Tibial nerve (tissue), 4 donors: ENCODE measurements around the gene INO80E. TPM values are rescaled to one million over a fixed set of nuclear protein-coding genes. Genes with fewer than 3 reads are reported as not detected.
A peak's percentile ranks its signal among the peaks of the same experiment; 100 is the strongest.

Source experiments
- DNase-seq, 2 donors: peaks; one replicate each; pipeline ENCODE4 v3.0.0-alpha.2; 2019; ENCODE audit warnings: low spot score in 2 of 2
- H3K27ac ChIP-seq, 4 donors: fragments of 200-600 bp; sonication (generic) in 3 of 4; one replicate each; pipeline ENCODE4 v1.5.1; 2017 to 2019; ENCODE audit warnings: mild to moderate bottlenecking in 1 of 4
- H3K27me3 ChIP-seq, 2 donors: fragments of 200-600 bp; sonication (generic) in 1 of 2; one replicate each; pipeline versions ENCODE4 v1.5.1 to v1.6.0; 2017 to 2019
- H3K36me3 ChIP-seq, 3 donors: fragments of 200-600 bp; sonication (generic); one replicate each; pipeline ENCODE4 v1.5.1; 2018 to 2019
- H3K4me1 ChIP-seq, 4 donors: fragments of 200-600 bp; sonication (generic) in 3 of 4; one replicate each; pipeline ENCODE4 v1.5.1; 2017 to 2019
- H3K4me3 ChIP-seq, 4 donors: fragments of 200-600 bp; sonication (generic) in 3 of 4; one replicate each; pipeline ENCODE4 v1.5.1; 2017 to 2019; ENCODE audit warnings: mild to moderate bottlenecking in 1 of 4, moderate library complexity in 1 of 4
- H3K9me3 ChIP-seq, 4 donors: fragments of 200-600 bp; sonication (generic) in 3 of 4; one replicate each; pipeline ENCODE4 v1.5.1; 2017 to 2019
- EP300 ChIP-seq, 2 donors: sonication (generic); formaldehyde crosslinking; IDR thresholded peaks; one replicate each; pipeline ENCODE4 v1.6.1; 2017; ENCODE audit warnings: antibody characterized with exemption in 2 of 2, mild to moderate bottlenecking in 1 of 2
- POLR2A ChIP-seq, 2 donors: fragments of 450-650 bp; IDR thresholded peaks; one replicate each; pipeline ENCODE4 v1.6.1; 2017; ENCODE audit warnings: antibody characterized with exemption in 2 of 2, mild to moderate bottlenecking in 2 of 2, moderate library complexity in 2 of 2
- WGBS, 2 donors: methylation state at CpG; one replicate each; pipeline ENCODE4 v1.1.5; 2018; 5-methylcytosine and 5-hydroxymethylcytosine counted together
- total RNA-seq, 4 donors: library from RNA; depleted of rRNA; stranded (reverse); fragments of >200 nt; gene quantifications; one replicate each; pipeline ENCODE4 v1.1.0, GENCODE V29; 2016
- TF ChIP-seq, protein P1 (sequence below), 5 experiments: fragments of 200-600 bp in 3 of 5; fragments of 450-650 bp in 2 of 5; sonication (generic) in 3 of 5; IDR thresholded peaks; one replicate each; pipeline ENCODE4 v1.5.1; 2016 to 2019; ENCODE audit warnings: antibody characterized with exemption in 5 of 5, mild to moderate bottlenecking in 3 of 5, moderate library complexity in 2 of 5

The INO80E gene
- total RNA-seq, 4 donors from 2014 or later: 36.6 to 60.4 (median 51.6) TPM

DNA sequence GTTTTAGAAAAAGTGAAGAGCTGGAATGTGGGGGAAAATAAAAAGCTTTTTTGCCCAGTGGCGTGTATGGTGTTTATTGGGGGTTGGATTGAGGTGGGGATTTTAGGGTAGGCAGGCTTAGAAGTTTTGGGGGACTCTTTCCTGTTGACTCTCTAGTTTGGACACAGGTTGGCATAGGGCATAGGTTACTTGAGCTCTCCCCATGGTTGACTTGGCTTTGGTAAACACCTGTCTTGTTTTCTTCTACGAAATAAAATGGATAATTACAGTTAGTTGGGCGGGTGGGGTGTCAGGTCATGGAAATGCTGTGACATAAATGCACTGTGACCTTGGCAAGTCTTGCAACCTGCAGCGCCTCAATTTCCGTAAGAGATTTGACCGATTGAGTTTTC is 23.1 kb upstream of the INO80E start:
- 54 to 65% methylated on average over 6 of the region's 6 CpGs for WGBS, 2 donors
- Histone ChIP-seq H3K27ac (peak overlapping the region in 3 of 4 donors; percentile 71 to 95 (median 87)), H3K27me3 (no peaks in the 10 kb centered on the region), H3K4me1 (peaks cover 0 to 43% (median 21%) of the 10 kb centered on the region in 4 donors), H3K4me3 (peak overlapping the region in 2 of 4 donors; percentile 70 to 73), H3K9me3 (no peaks in the 10 kb centered on the region), H3K36me3 (peaks cover 0 to 44% (median 5%) of the 10 kb centered on the region in 3 donors)
- DNase-seq: no peak
- TF ChIP-seq POLR2A (IDR thresholded peaks at IDR 0.05) (no peak), EP300 (IDR thresholded peaks at IDR 0.05) (no peak)
- TF ChIP-seq, protein P1, sequence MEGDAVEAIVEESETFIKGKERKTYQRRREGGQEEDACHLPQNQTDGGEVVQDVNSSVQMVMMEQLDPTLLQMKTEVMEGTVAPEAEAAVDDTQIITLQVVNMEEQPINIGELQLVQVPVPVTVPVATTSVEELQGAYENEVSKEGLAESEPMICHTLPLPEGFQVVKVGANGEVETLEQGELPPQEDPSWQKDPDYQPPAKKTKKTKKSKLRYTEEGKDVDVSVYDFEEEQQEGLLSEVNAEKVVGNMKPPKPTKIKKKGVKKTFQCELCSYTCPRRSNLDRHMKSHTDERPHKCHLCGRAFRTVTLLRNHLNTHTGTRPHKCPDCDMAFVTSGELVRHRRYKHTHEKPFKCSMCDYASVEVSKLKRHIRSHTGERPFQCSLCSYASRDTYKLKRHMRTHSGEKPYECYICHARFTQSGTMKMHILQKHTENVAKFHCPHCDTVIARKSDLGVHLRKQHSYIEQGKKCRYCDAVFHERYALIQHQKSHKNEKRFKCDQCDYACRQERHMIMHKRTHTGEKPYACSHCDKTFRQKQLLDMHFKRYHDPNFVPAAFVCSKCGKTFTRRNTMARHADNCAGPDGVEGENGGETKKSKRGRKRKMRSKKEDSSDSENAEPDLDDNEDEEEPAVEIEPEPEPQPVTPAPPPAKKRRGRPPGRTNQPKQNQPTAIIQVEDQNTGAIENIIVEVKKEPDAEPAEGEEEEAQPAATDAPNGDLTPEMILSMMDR (IDR thresholded peaks at IDR 0.05): no peak

GRCh38 chr16:29973384-29974246 is 22.4 kb upstream of the INO80E start, which contains the start of gene TAOK2:
Gene TAOK2 (plus strand): TSS chr16:29973868. CDS start chr16:29977773, 3,905 bp downstream.
- peaks cover 0 to 50% (median 21%) of the 10 kb centered on the region in 4 donors for H3K4me1 ChIP-seq
- no peaks in the 10 kb centered on the region for H3K27me3 ChIP-seq
- peak within 1 kb of the TSS; percentile 78 to 95 (median 90) for H3K27ac ChIP-seq
- TF ChIP-seq EP300 (IDR thresholded peaks at IDR 0.05): peak; percentile 90 to 92
- TF ChIP-seq, protein P1 (IDR thresholded peaks at IDR 0.05): peak in 2 of 5 experiments; percentile 21 to 34
- TF ChIP-seq POLR2A (IDR thresholded peaks at IDR 0.05): peak; percentile 57 to 87
- peak; percentile 91 to 94 for DNase-seq
- 1 to 3% methylated on average over 51 to 64 of the region's 75 CpGs for WGBS, 2 donors
- peak within 1 kb of the TSS; percentile 70 to 97 (median 78) for H3K4me3 ChIP-seq
- no peaks in the 10 kb centered on the region for H3K9me3 ChIP-seq
- peaks cover 0 to 44% (median 8%) of the 10 kb centered on the region in 3 donors for H3K36me3 ChIP-seq

DNA sequence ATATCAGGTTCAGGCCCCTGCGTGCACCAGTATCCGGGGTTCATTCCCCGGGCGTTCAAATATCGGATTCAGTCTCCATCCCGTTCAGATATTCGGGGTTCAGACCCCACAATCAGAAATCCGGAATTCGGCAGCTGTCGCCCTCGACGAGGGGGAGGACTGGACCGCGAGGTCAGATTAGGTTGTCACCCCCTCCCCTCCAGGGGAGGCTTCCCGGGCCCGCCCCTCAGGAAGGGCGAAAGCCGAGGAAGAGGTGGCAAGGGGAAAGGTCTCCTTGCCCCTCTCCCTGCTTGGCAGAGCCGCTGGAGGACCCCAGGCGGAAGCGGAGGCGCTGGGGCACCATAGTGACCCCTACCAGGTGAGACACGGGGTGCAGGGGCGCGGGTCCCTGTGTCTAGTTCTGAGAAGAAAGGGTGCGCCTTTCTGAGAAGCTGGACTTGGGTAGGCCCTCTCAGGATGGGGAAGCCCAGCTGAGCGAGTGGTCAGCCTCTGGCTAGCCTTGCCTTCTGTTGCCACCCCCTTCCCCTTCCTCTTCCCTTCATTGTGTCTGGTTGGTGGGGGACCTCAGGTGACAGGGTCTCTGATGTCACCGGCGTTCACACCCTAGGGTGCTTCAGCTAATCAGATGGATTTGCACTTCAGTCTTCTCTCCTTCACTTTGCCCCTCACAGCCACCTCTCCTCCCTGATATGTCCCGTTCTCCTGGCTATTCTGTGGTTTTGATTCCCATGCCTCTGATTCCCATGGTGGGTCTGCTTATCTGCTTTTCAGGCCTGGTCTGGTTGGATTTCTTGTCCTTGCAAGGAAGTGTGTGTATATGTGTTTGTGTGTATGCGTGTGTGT is 21.5 kb upstream of the INO80E start:
- DNase-seq: no peak
- Histone ChIP-seq H3K27ac (peak overlapping the region; percentile 78 to 95 (median 90)), H3K27me3 (no peaks in the 10 kb centered on the region), H3K4me3 (peak overlapping the region; percentile 70 to 97 (median 78)), H3K9me3 (no peaks in the 10 kb centered on the region), H3K36me3 (peaks cover 0 to 44% (median 13%) of the 10 kb centered on the region in 3 donors), H3K4me1 (peaks cover 0 to 50% (median 21%) of the 10 kb centered on the region in 4 donors)
- TF ChIP-seq POLR2A (IDR thresholded peaks at IDR 0.05) (no peak), EP300 (IDR thresholded peaks at IDR 0.05) (no peak)
- TF ChIP-seq, protein P1 (IDR thresholded peaks at IDR 0.05): no peak
- WGBS, 2 donors: 3 to 4% methylated on average over 23 to 24 of the region's 31 CpGs

- H3K9me3 ChIP-seq: no peaks in the 10 kb centered on the region
- 45 to 47% methylated on average over 5 of the region's 5 CpGs for WGBS, 2 donors
- peak overlapping the region in 3 of 4 donors; percentile 53 to 95 (median 87) for H3K27ac ChIP-seq
- peaks cover 0 to 44% (median 14%) of the 10 kb centered on the region in 3 donors for H3K36me3 ChIP-seq
- no peaks in the 10 kb centered on the region for H3K27me3 ChIP-seq
- H3K4me1 ChIP-seq: peaks cover 0 to 50% (median 21%) of the 10 kb centered on the region in 4 donors
- DNase-seq: no peak
- TF ChIP-seq POLR2A (IDR thresholded peaks at IDR 0.05): no peak
- TF ChIP-seq, protein P1 (IDR thresholded peaks at IDR 0.05): no peak
- TF ChIP-seq EP300 (IDR thresholded peaks at IDR 0.05): no peak
- peak overlapping the region; percentile 70 to 97 (median 78) for H3K4me3 ChIP-seq
Observed at GRCh38 chr16:29975134-29975538, 20.9 kb upstream of the INO80E start.
